ENCODE results near the gene SH3GL1. TPM values are rescaled to one million over a fixed set of nuclear protein-coding genes. Genes with fewer than 3 reads are reported as not detected.

Gene SH3GL1
- total RNA-seq, 2 experiments from 2014 or later = 39.3 to 40.9 TPM

- Histone ChIP-seq H3K27me3 (ENCODE audit: control insufficient read depth in 1 of 2, insufficient read depth in 2 of 2, low read length in 2 of 2) (no peaks in the 10 kb centered on the region), H3K36me3 (ENCODE audit: insufficient read depth, low read length) (peaks cover 50% of the 10 kb centered on the region), H3K4me1 (ENCODE audit: insufficient read depth, low read length) (no peaks in the 10 kb centered on the region), H3K9me3 (ENCODE audit: control insufficient read depth in 1 of 2, insufficient read depth in 1 of 2, low read length in 2 of 2) (no peaks in the 10 kb centered on the region), H3K27ac (ENCODE audit: low read depth in 1 of 2, low read length in 2 of 2) (no peak overlapping the region), H3K4me3 (ENCODE audit: low read length) (no peak overlapping the region)
- no peak for ATAC-seq (ENCODE audit: poor library complexity)
- H3K27me3 Mint-ChIP-seq = no peaks in the 10 kb centered on the region
- H3K4me1 Mint-ChIP-seq (ENCODE audit: low read depth) = no peaks in the 10 kb centered on the region
- intact Hi-C loops (cut with DNase I, micrococcal nuclease) = no loop called here
- POLR2A ChIA-PET = no interaction called here
- H3K36me3 Mint-ChIP-seq (ENCODE audit: low read depth) = peaks cover 18% of the 10 kb centered on the region
- no peak for TF ChIP-seq CTCF (IDR thresholded peaks at IDR 0.05)
- H3K4me3 Mint-ChIP-seq = no peak overlapping the region
- H3K9me3 Mint-ChIP-seq = no peaks in the 10 kb centered on the region
- H3K27ac Mint-ChIP-seq = no peak overlapping the region
- CTCF ChIA-PET = interaction anchor here (1.9 kb wide), 1 partner anchor 12 kb away, joined by 5 read pairs; no protein-coding TSS in a partner anchor
- peak in 1 of 14 experiments; percentile 18 for DNase-seq
Observed at GRCh38 chr19:4357921-4358326, 42.4 kb downstream of the SH3GL1 start.

GRCh38 chr19:4357095-4357797 lies 43.1 kb downstream of the SH3GL1 start:
- H3K9me3 Mint-ChIP-seq = no peaks in the 10 kb centered on the region
- POLR2A ChIA-PET = no interaction called here
- no peak for ATAC-seq (ENCODE audit: poor library complexity)

GRCh38 chr19:4354897-4355296 lies 45.5 kb downstream of the SH3GL1 start:
- Histone ChIP-seq H3K4me3 (ENCODE audit: low read length) (no peak overlapping the region), H3K27ac (ENCODE audit: low read depth in 1 of 2, low read length in 2 of 2) (no peak overlapping the region), H3K36me3 (ENCODE audit: insufficient read depth, low read length) (peaks cover 23% of the 10 kb centered on the region), H3K9me3 (ENCODE audit: control insufficient read depth in 1 of 2, insufficient read depth in 1 of 2, low read length in 2 of 2) (no peaks in the 10 kb centered on the region), H3K4me1 (ENCODE audit: insufficient read depth, low read length) (no peaks in the 10 kb centered on the region), H3K27me3 (ENCODE audit: control insufficient read depth in 1 of 2, insufficient read depth in 2 of 2, low read length in 2 of 2) (no peaks in the 10 kb centered on the region)
- no peak for TF ChIP-seq CTCF (IDR thresholded peaks at IDR 0.05)
- no peaks in the 10 kb centered on the region for H3K4me1 Mint-ChIP-seq (ENCODE audit: low read depth)
- H3K4me3 Mint-ChIP-seq = no peak overlapping the region
- DNase-seq = peak in 1 of 14 experiments; percentile 25
- H3K27ac Mint-ChIP-seq = no peak overlapping the region
- no peaks in the 10 kb centered on the region for H3K27me3 Mint-ChIP-seq
- H3K9me3 Mint-ChIP-seq = no peaks in the 10 kb centered on the region
- ATAC-seq (ENCODE audit: poor library complexity) = no peak
- CTCF ChIA-PET = interaction anchor here (0.7 kb wide), 1 partner anchor 12 kb away, joined by 4 read pairs; no protein-coding TSS in a partner anchor
- peaks cover 4% of the 10 kb centered on the region for H3K36me3 Mint-ChIP-seq (ENCODE audit: low read depth)
- POLR2A ChIA-PET = interaction anchor here (0.7 kb wide), 1 partner anchor 35 kb away, joined by 4 read pairs; no protein-coding TSS in a partner anchor
- intact Hi-C loops (cut with DNase I, micrococcal nuclease) = no loop called here

More at GRCh38 chr19:4357095-4357797, 43.1 kb downstream of the SH3GL1 start:
- Histone ChIP-seq H3K27ac (ENCODE audit: low read depth in 1 of 2, low read length in 2 of 2) (no peak overlapping the region), H3K4me1 (ENCODE audit: insufficient read depth, low read length) (no peaks in the 10 kb centered on the region), H3K9me3 (ENCODE audit: control insufficient read depth in 1 of 2, insufficient read depth in 1 of 2, low read length in 2 of 2) (no peaks in the 10 kb centered on the region), H3K27me3 (ENCODE audit: control insufficient read depth in 1 of 2, insufficient read depth in 2 of 2, low read length in 2 of 2) (no peaks in the 10 kb centered on the region), H3K4me3 (ENCODE audit: low read length) (no peak overlapping the region), H3K36me3 (ENCODE audit: insufficient read depth, low read length) (peaks cover 44% of the 10 kb centered on the region)
- no peak overlapping the region for H3K27ac Mint-ChIP-seq
- peak in 1 of 14 experiments; percentile 13 for DNase-seq
- CTCF ChIA-PET = interaction anchor here (1.9 kb wide), 1 partner anchor 13 kb away, joined by 5 read pairs; no protein-coding TSS in a partner anchor
- no peak overlapping the region for H3K4me3 Mint-ChIP-seq
- peaks cover 20% of the 10 kb centered on the region for H3K36me3 Mint-ChIP-seq (ENCODE audit: low read depth)
- H3K4me1 Mint-ChIP-seq (ENCODE audit: low read depth) = no peaks in the 10 kb centered on the region
- H3K27me3 Mint-ChIP-seq = no peaks in the 10 kb centered on the region
- intact Hi-C loops (cut with DNase I, micrococcal nuclease) = no loop called here
- no peak for TF ChIP-seq CTCF (IDR thresholded peaks at IDR 0.05)

All from CD4-positive, alpha-beta T cell (primary cell).